SK-N-SH (cell line): Measurements from ENCODE around the gene ACSM2B. TPM values are rescaled to one million over a fixed set of nuclear protein-coding genes. Genes with fewer than 3 reads are reported as not detected.
"Not testable (repeated sequence)": the region's sequence is repeated elsewhere in the genome, so short reads cannot be mapped to it uniquely, and the experiment has no call there.

Source experiments
- CTCF ChIA-PET: fragments of 300-600, 350-600 bp; formaldehyde crosslinking; extraction: SDS; loops from one replicate; lab custom pipeline; 2021; lab: Yijun Ruan, JAX
- POLR2A ChIA-PET: fragments of 350-600 bp; sonication (Branson Sonifier 250); formaldehyde crosslinking; extraction: SDS; loops from one replicate; lab custom pipeline; 2020; ENCODE audit warnings: antibody characterized with exemption, inconsistent platforms; lab: Yijun Ruan, JAX
- DNase-seq: peaks from one replicate; pipeline ENCODE4 v3.0.0; 2012
- H2AFZ ChIP-seq: fragments of 200-600 bp; sonication (generic); 2 replicates; pipeline ENCODE4 v1.8.1; 2016; ENCODE audit warnings: antibody characterized with exemption, mild to moderate bottlenecking, low read depth
- H3F3A ChIP-seq: fragments of 200-600 bp; sonication (generic); replicated peaks from 2 replicates; pipeline ENCODE3; 2016; ENCODE audit warnings: antibody characterized with exemption, mild to moderate bottlenecking; ENCODE audit not compliant: insufficient read depth
- H3K27ac ChIP-seq, 2 experiments: fragments of 200-500 bp in 1 of 2; fragments of 200-600 bp in 1 of 2; sonication (Bioruptor generic) in 1 of 2; sonication (generic), shearing (Covaris generic) in 1 of 2; 2 replicates each; pipeline versions ENCODE4 v1.5.1 to v1.6.1; 2014 to 2016; ENCODE audit warnings: low read depth in 2 of 2, inconsistent platforms in 1 of 2, low read length in 1 of 2, mild to moderate bottlenecking in 1 of 2, mixed read lengths in 1 of 2
- H3K27me3 ChIP-seq: fragments of 200-600 bp; sonication (generic), shearing (Covaris generic); 2 replicates; pipeline ENCODE4 v1.6.1; 2016; ENCODE audit warnings: mixed run types; ENCODE audit not compliant: insufficient read depth
- H3K36me3 ChIP-seq, 2 experiments: fragments of 200-500 bp in 1 of 2; fragments of 200-600 bp in 1 of 2; sonication (Bioruptor generic) in 1 of 2; sonication (generic) in 1 of 2; replicated peaks in 1 of 2; 2 replicates each; pipeline versions ENCODE3 to v1.5.1; 2014 to 2016; ENCODE audit warnings: low read length in 1 of 2, mild to moderate bottlenecking in 1 of 2; ENCODE audit not compliant: insufficient read depth in 2 of 2, control insufficient read depth in 1 of 2
- H3K4me1 ChIP-seq, 2 experiments: fragments of 200-500 bp in 1 of 2; fragments of 200-600 bp in 1 of 2; sonication (Bioruptor generic) in 1 of 2; sonication (generic), shearing (Covaris generic) in 1 of 2; 2 replicates each; pipeline versions ENCODE4 v1.5.1 to v1.6.1; 2014 to 2016; ENCODE audit warnings: low read depth in 1 of 2, low read length in 1 of 2, mixed run types in 1 of 2; ENCODE audit not compliant: insufficient read depth in 2 of 2, control insufficient read depth in 1 of 2
- H3K4me2 ChIP-seq: fragments of 200-600 bp; sonication (generic), shearing (Covaris generic); 2 replicates; pipeline ENCODE4 v1.6.1; 2017; ENCODE audit warnings: mixed run types
- H3K4me3 ChIP-seq, 2 experiments: fragments of 200-500 bp in 1 of 2; fragments of 200-600 bp in 1 of 2; sonication (Bioruptor generic) in 1 of 2; sonication (generic), shearing (Covaris generic) in 1 of 2; 2 replicates each; pipeline versions ENCODE4 v1.5.1 to v1.8.1; 2014 to 2016; ENCODE audit warnings: low read depth in 2 of 2, inconsistent platforms in 1 of 2, low read length in 1 of 2, mild to moderate bottlenecking in 1 of 2, mixed read lengths in 1 of 2, moderate library complexity in 1 of 2
- H3K79me2 ChIP-seq: fragments of 200-600 bp; sonication (generic); 2 replicates; pipeline ENCODE4 v1.8.1; 2017; ENCODE audit warnings: mild to moderate bottlenecking; ENCODE audit not compliant: insufficient read depth
- H3K9ac ChIP-seq: fragments of 200-600 bp; sonication (generic); 2 replicates; pipeline ENCODE4 v1.6.1; 2017; ENCODE audit warnings: mixed run types
- H3K9me2 ChIP-seq: fragments of 200-600 bp; sonication (generic); 2 replicates; pipeline ENCODE4 v1.6.1; 2017; ENCODE audit warnings: mixed run types
- H3K9me3 ChIP-seq: fragments of 200-600 bp; sonication (generic); 2 replicates; pipeline ENCODE4 v1.6.1; 2017; ENCODE audit warnings: mixed run types, mild to moderate bottlenecking, moderate library complexity
- H4K20me1 ChIP-seq: fragments of 200-600 bp; sonication (generic); 2 replicates; pipeline ENCODE4 v1.6.1; 2017; ENCODE audit warnings: mild to moderate bottlenecking, mixed run types; ENCODE audit not compliant: insufficient read depth
- WGBS: methylation state at CpG from one replicate; pipeline ENCODE4 v1.1.6; 2017; ENCODE audit warnings: low lambda C conversion rate; 5-methylcytosine and 5-hydroxymethylcytosine counted together
- polyA plus RNA-seq, 3 experiments: library from polyadenylated mRNA; depleted of rRNA; stranded (reverse); fragments of >200 nt; gene quantifications; 2 replicates each; pipeline ENCODE4 v1.2.3, GENCODE V29; 2012

The ACSM2B gene
- polyA plus RNA-seq, 1 of the 3 experiments (the other 2 are of a cell fraction), result not detected

- CTCF ChIA-PET, H3K9ac ChIP-seq, H2AFZ ChIP-seq, POLR2A ChIA-PET, H3K9me3 ChIP-seq, H3K4me2 ChIP-seq, H3K27ac ChIP-seq, H3K79me2 ChIP-seq, H4K20me1 ChIP-seq, H3K4me3 ChIP-seq, H3K27me3 ChIP-seq, H3K36me3 ChIP-seq, H3F3A ChIP-seq, H3K4me1 ChIP-seq, DNase-seq, H3K9me2 ChIP-seq: not testable (repeated sequence)
- 13% methylated on average over 1 of the region's 2 CpGs for WGBS
These were observed 11.5 kb upstream of the ACSM2B start for GRCh38 chr16:20587645-20588074.

GRCh38 chr16:20586716-20587115 is 10.5 kb upstream of the ACSM2B start:
- POLR2A ChIA-PET, H3K9ac ChIP-seq, H3K27ac ChIP-seq, H3K79me2 ChIP-seq, H3K9me3 ChIP-seq, H3K4me3 ChIP-seq, H3K27me3 ChIP-seq, H3K36me3 ChIP-seq, CTCF ChIA-PET, H2AFZ ChIP-seq, DNase-seq, H3K9me2 ChIP-seq, H4K20me1 ChIP-seq, H3F3A ChIP-seq, H3K4me1 ChIP-seq, H3K4me2 ChIP-seq: not testable (repeated sequence)
- WGBS, result 3% methylated on average over 1 of the region's 1 CpG

- H2AFZ ChIP-seq, H3K27me3 ChIP-seq, H3K4me2 ChIP-seq, POLR2A ChIA-PET, H3K36me3 ChIP-seq, H4K20me1 ChIP-seq, H3K27ac ChIP-seq, H3K9me2 ChIP-seq, DNase-seq, CTCF ChIA-PET, H3K9me3 ChIP-seq, H3K4me1 ChIP-seq, H3K9ac ChIP-seq, H3K4me3 ChIP-seq, H3K79me2 ChIP-seq, H3F3A ChIP-seq: not testable (repeated sequence)
- 6% methylated on average over 5 of the region's 6 CpGs for WGBS
These were observed 9.9 kb upstream of the ACSM2B start for GRCh38 chr16:20586112-20586511.

- H3K4me1 ChIP-seq, CTCF ChIA-PET, H3K9ac ChIP-seq, H2AFZ ChIP-seq, H3K27ac ChIP-seq, DNase-seq, H3K4me3 ChIP-seq, H3F3A ChIP-seq, H3K9me2 ChIP-seq, POLR2A ChIA-PET, H3K27me3 ChIP-seq, H3K36me3 ChIP-seq, H3K79me2 ChIP-seq, H3K4me2 ChIP-seq, H3K9me3 ChIP-seq, H4K20me1 ChIP-seq: not testable (repeated sequence)
- no CpG with 5 or more reads among the region's 3 CpGs for WGBS
These were observed 4.5 kb upstream of the ACSM2B start for GRCh38 chr16:20580487-20581259.

GRCh38 chr16:20578091-20578490 is 1.9 kb upstream of the ACSM2B start:
- CTCF ChIA-PET, H3F3A ChIP-seq: not testable (repeated sequence)

GRCh38 chr16:20569117-20569651 is 7.0 kb downstream of the ACSM2B start:
- POLR2A ChIA-PET, H3K9ac ChIP-seq, H3K79me2 ChIP-seq, H3K9me3 ChIP-seq, H3K27me3 ChIP-seq, H3K27ac ChIP-seq, CTCF ChIA-PET, H2AFZ ChIP-seq, H3K4me1 ChIP-seq, H3K36me3 ChIP-seq, H3F3A ChIP-seq, H3K4me2 ChIP-seq, H3K9me2 ChIP-seq, H4K20me1 ChIP-seq, H3K4me3 ChIP-seq, DNase-seq: not testable (repeated sequence)
- WGBS, result 7% methylated on average over 2 of the region's 2 CpGs

More at GRCh38 chr16:20578091-20578490, 1.9 kb upstream of the ACSM2B start:
- H3K9me3 ChIP-seq, H3K4me3 ChIP-seq, H2AFZ ChIP-seq, H3K27me3 ChIP-seq, H3K4me2 ChIP-seq, H3K27ac ChIP-seq, H3K4me1 ChIP-seq, H3K36me3 ChIP-seq, H3K9me2 ChIP-seq, H4K20me1 ChIP-seq, H3K9ac ChIP-seq, DNase-seq, POLR2A ChIA-PET, H3K79me2 ChIP-seq: not testable (repeated sequence)
- 0% methylated on average over 2 of the region's 3 CpGs for WGBS
